ENCODE results near the gene XNDC1N.

Gene XNDC1N, protein sequence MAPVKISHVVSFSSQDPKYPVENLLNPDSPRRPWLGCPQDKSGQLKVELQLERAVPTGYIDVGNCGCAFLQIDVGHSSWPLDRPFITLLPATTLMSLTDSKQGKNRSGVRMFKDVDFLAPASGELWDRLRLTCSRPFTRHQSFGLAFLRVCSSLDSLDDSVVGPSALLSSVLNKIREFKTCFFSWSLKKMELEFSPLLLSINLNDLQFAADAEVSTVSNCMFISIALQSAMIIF

DNA sequence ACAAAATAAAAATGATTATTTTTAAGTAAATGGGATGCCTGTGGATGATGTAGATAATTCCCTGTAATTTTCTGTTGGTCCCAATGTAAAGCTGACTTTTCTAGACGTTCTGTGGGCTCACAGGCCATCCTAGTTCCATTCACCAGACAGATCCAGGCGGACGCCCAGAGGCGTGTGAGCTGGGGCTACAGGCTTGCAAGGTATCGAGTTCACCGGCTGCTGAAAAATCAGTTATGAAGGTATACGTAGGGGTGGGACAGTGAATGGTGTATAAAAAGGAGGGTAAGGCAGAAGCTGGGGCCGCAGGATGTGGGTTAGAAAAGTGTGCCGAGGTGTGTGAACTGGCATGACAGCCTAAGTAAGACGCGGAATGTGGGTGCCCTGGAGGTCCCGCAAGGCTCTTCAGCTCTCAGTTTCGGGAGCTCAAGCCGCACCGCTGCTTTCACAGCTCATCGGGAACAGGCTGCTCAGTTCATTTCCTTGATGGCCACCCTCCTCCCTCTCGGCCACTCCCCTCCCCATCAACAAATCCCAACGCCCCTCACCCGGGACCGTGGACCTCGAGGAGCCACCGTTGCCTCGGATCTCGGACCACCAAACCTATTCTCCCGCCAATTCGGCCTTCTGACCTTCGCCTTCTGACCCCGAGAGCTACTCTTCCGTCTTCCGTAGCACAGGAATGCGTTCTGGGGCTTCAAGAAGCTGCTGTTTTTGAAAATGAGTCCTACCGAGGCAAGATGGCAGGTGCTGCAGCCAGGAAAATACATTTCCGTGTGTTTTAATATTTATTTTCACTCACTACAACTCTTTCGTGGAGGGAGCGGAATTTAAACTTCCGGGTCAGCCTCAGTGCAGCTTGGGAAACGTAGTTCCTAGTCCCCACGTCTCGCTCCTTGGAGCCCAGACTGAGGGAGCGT lies at the start of gene XNDC1N:
TSS of gene XNDC1N (minus strand) at position 775 of the 917 bp plus-strand sequence. CDS start 5,241 bp downstream, outside the sequence.
- peak; percentile 86 for DNase-seq

- DNase-seq = peak; percentile 50
These were observed 49.5 kb upstream of the XNDC1N start for GRCh38 chr11:71977743-71978418.

- DNase-seq = no peak
These were observed 48.7 kb upstream of the XNDC1N start for GRCh38 chr11:71977090-71977489.

DNA sequence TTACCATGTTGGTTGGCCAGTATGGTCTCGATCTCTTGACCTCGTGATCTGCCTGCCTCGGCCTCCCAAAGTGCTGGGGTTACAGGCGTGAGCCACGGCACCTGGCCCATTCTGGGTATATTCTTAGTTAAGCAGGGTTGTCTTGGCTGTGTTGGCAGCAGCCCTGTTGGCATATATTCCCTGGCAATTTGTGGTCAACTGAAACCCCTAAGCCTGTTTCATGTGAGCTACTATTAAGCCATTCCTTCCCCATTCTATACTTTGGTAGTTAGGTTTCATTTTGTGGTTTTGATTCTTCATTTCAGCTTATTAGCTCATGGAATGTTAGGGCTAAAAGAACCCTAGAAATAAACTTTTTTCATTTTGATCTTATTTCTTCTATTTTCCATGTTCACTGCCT lies 48.2 kb upstream of the XNDC1N start:
- DNase-seq = no peak

DNA sequence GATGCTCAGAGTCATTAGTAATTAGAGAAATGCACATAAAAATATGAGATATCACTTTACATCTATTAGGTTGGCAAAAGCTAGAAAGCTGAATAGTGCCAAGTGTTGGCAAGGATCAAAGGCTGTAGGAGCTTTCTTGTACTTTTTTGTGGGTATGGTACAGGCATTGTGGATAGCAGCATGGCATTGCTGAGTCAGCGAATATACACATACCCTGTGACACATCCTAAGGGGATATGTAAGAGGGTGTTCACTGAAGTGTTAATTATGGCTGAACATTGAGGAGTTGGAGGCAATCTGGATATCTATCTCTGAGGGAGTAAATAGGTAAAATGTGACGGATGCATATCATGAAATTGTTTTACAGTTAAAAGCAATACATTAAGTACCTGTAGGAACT lies 43.3 kb upstream of the XNDC1N start:
- DNase-seq = no peak

DNA sequence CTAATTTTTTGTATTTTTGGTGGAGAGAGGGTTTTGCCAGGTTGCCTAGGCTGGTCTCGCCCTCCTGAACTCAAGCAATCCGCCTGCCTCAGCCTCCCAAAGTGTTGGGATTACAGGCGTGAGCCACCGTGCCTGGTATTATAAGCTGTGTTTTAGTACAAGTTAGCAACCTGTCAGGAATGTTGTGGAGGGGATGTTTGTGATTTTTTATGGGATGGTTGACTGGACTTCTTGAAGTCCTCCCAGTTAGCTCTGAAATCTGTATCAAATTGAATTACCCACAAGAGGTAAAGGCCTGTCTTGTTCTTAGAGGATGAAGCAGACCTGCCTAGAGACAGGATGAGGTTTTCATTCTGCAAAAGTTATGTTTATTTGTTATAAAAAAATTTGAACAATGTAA lies 36.2 kb upstream of the XNDC1N start:
- no peak for DNase-seq

- DNase-seq = no peak
These were observed 35.1 kb upstream of the XNDC1N start for GRCh38 chr11:71963468-71963867.

DNA sequence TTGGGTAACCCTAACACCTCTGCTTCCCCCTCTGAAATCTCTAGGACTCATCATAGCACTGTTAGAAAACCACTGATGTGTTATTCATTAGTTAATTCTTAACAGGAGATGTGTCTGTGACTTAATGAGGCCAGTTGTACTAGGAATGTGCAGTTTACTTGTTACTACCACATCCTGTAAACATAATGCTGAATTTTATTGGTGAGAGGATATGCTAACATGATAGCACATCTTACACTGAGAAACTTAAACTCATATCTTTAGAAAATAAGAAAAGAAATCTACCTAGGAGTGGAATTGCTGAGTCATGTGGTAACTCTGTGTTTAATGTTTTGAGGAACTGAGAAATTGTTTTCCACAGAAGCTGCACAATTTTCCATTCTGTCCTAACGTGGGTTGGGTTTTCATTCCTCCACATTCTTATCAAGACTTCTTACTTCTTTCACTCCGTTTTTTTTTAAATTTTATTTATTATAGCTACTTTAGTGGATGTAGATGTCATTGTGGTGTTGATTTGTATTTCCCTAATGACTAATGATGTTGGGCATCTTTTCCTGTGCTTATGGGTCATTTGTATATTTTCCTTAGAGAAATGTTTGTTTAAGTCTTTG lies 34.1 kb upstream of the XNDC1N start:
- peak; percentile 28 for DNase-seq

GRCh38 chr11:71955898-71956456 lies 27.6 kb upstream of the XNDC1N start:
- DNase-seq = no peak

DNA sequence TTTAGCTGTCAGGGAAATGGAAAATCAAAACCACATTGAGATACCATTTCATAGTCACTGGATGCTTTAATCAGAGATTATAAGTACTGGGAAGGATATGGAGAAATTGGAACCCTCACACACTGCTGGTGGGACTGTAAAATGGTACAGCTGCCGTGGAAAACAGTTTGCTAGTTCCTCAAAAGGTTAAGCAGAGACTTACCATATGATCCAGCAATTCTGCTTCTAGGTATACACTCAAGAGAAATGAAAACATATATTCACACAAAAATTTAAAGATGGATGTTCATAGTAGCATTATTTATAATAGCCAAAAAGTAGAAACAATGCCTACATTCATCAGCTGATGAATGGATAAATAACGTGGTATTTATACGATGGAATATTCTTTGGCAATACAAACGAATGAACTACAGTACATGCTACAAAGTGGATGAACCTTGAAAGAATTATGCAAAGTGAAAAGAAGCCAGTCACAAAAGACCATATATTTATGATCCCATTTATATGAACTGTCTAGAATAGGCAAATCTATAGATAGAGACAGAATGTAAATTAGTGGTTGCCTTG lies 23.4 kb upstream of the XNDC1N start:
- no peak for DNase-seq

DNA sequence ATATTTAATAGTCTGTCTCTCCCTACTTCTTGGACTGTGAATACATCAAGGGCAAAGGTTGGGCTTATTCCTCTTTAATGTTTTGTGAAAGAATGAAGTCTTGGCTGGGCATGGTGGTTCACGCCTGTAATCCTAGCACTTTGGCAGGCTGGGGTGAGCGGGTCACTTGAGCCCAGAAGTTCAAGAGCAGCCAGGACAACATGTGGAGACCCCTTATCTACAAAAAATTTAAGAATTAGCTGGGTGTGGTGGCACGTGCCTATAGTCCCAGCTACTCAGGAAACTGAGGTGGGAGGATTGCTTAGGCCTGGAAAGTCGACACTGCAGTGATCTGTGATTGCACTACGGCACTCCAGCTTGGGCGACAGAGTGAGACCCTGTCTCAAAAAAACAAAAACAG lies 20.6 kb upstream of the XNDC1N start:
- no peak for DNase-seq

DNA sequence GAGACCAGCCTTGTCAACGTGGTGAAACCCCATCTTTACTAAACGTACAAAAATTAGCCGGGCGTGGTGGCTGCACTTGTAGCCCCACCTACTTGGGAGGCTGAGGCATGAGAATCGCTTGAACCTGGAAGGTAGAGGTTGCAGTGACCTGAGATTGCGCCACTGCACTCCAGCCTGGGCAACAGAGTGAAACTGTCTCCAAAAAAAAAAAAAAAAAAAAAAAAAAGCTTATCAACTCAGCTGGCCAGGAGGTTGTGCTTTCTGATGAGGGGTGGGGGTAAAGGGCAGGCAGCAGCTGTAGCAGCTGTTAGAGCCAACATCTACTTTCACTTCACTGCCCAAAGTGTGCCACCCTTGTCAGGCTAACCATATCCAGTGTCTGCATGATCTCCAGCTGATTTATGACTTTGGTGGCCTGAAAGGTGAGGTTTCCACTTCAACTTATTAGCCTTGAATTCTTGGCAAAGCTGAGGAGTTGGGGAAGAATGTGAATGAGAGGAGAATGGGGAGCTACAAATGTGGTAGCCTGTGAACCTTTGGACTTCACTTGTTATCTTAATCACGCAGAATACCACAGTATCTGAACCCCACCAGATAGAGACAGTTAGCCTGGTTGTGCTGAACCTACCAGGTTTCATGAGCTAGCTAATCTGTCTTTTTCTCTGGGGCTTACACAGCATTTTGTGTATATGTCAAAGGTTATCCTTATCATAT lies 20.1 kb upstream of the XNDC1N start:
- no peak for DNase-seq

DNA sequence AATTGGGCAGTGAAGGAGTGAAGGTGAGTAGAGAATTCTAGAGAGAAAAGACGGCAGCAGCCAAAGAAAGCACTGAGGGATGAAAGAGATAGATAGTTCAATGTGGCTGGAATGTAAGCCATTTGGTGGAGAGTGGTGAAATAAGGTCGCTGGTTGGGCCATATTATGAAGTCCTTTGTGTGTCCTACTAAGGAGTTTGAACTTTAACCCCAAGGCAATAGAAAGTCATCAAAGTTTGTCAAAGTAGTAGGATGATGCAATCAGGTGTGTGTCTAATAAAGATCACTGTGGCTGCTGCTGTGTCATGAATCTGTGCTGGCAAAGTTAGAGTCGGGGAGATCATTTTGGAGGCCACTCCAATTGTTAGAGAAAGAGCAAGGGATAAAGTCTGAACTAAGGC lies 19.1 kb upstream of the XNDC1N start:
- DNase-seq = no peak

DNA sequence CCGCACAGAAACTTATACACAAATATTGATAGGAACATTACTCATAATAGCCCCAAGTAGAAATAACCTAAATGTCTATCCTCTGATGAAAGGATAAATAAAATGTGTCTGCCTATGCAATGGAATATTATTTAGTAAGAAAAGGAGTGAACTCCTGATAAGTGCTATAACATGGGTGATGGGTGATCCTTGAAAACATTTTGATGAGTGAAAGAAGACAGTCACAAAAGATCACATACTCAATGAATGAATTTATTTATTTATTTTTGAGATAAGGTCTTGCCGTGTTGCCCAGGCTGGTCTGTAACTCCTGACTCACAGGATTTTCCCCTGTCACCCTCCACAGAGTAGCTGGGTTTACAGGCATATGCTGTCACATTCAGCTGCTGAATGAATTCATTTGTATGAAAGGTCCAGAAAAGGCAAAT lies 17.8 kb upstream of the XNDC1N start:
- peak; percentile 23 for DNase-seq

DNA sequence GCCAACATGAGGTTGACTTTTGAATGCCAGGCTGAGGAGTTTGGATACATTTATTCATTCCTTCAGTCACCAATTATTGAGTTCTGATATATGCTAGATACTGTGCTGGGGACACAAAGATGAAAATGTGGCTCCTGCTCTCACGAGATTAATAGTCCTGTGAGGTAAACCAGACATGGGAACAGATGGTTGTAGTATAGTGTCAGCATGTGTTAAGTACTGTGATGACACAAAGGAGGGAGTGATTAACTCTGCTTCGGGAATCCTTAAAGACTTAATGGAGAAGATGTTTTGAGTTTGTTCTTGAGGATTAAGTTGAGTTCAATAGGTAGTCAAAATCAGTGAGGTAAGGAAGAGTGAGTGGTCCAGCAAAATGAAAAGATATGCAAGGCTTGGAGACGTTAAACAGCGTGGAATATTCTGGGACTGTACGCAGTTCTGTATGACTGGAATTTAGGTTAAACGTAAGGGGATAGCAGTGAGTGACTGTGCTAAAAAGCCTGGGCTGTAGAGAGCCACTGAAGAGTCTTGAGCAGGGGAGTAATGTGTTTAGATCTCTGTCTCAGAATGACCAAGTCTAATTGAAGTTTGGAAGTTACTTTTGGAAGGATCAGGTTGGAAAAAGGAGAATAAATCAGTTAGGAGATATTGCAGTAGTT lies 12.3 kb upstream of the XNDC1N start:
- DNase-seq = no peak

- DNase-seq = no peak
These were observed 9.4 kb upstream of the XNDC1N start for GRCh38 chr11:71937826-71938225.

DNA sequence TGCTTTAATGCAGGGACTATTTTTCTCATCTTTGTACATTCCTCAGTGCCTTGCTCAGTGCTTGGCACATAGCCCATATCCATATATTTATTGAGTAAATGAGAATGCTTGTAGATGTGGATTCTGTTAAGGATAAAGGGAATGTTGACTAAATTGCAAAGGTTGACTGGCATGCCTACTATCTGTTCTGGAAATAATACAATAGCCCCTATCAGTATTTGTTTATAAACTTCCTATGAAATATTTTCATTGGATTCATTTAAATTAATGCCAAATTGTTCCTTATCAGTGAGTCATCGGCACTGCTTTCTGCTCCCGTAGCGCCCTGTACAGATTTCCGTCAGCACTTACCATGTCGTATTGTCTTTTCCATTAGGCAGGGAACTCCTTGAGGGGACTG lies 8.4 kb upstream of the XNDC1N start:
- no peak for DNase-seq

DNA sequence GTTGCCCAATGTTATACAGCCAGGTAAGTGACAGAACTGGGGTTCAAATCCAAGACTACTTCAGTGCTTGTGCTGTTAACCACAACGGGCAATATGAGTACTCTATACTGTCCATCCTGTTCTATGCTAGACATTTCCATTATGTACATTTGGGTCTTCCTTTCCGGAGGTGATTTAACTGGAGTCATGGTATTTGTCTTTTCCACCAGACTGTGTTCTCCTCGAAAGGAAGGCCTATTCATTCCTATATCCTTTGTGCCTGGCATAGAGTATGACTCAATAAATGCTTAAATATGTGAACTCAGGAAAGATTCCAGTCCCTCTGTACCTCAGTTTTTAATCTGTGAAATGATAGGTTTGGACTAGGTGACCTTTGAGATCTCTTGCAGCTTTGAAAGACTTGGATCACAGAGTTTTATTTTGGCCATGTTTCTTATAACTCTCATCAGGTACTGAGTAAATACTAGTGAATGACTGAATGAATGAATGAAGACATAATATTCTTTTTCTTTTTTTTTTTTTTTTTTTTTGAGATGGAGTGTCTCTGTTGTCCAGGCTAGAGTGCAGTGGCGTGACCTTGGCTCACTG lies 7.0 kb upstream of the XNDC1N start:
- no peak for DNase-seq

- DNase-seq = no peak
These were observed 5.8 kb upstream of the XNDC1N start for GRCh38 chr11:71934213-71934612.

DNA sequence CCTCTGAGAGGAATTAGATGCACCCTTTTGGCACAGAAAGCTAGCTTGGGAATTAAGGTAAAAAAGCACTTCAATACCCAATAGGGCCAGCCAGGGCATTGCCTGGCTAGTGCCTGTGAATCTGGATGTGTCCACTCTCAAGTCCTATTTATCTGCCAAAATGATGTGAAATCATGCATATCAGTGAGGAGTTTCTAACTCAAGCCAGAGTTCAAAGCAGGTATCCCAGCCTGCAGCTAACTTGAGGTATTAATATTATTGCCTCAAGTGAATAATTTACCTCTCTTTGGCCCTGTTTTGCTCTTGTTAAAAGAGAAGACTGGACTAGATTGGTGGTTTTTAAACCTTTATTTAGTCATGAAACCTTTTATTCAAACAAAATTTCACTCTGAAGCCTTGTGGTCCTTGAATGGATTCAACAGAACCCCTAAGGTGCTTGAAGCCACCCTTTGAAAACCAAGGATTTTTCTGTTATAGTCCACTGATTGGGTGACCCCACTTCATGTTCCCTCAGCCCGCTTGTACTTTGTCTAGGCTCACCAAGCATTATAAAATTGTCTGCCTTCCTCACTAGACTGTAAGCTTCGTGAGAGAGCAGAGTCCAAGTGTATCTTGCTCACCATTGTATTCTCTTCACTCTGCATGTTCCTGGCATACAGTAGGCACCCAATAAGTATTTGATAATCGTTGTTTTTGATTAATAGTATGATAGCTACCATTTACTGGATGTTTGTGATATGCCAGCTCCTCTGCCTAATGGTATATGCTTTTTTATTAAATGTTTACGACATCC lies 4.9 kb upstream of the XNDC1N start:
- DNase-seq = no peak
